Measurements from ENCODE around the gene ESRRB.

GRCh38 chr14:76467711-76468155 is 91.8 kb downstream of the ESRRB start:
- no peak for TF ChIP-seq CTCF (IDR thresholded peaks at IDR 0.05)
- no peak for TF ChIP-seq POLR2A (IDR thresholded peaks at IDR 0.05)
- no peak for TF ChIP-seq POLR2AphosphoS5 (IDR thresholded peaks at IDR 0.05)

Data from breast epithelium (tissue), 3 donors.